Measurements from ENCODE around the gene SLC36A2.

The SLC36A2 gene

DNA sequence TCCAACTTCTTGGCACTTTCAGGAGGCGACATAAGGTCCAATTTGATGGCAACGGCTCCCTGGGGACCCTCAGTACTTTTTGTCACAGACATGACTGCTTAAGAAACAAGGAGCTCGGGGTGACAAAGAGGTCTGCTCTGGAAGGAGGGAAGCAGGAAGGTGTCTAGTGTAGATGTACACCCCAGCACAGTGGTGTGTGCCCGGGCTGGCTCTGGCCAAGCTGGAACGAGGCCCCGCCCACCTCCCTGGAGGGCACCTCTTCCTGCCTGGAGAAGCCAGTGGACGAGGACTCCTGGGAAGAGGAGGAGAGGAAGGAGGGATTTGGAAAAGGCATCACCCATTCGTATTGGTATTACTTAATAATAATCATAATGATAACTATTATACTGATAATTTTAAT lies at the start of gene SLC36A2:
SLC36A2 (minus strand) TSS at position 191 of the 400 bp plus-strand sequence; CDS start at position 92, 99 bp downstream.
- no peak for TF ChIP-seq CTCF (conservative IDR thresholded peaks at IDR 0.05; ENCODE audit: low read depth, low read length)
- no peak within 1 kb of the TSS for H3K4me3 ChIP-seq (ENCODE audit: low read length)
- DNase-seq (ENCODE audit: low read depth): no peak

DNA sequence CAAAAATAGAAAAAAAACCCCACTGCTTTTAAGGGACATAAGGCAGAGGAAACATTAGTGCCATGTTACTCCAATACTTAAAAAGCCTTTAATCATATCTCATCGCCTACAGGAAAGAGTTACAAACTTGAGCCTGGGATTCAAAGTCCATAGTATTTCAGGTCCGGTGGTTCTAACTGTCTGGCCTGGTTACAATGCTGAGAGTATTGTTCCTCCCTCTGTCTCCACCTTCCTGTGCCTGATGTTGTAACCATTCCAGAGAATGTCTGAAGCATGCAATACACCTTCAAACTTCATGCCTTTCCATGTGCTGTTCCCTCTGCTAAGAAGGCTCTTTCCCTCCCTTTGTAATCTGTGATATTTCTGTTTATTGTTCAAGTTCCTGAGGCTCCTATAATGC lies 41.6 kb upstream of the SLC36A2 start:
- TF ChIP-seq CTCF (conservative IDR thresholded peaks at IDR 0.05; ENCODE audit: low read depth, low read length): no peak
- DNase-seq (ENCODE audit: low read depth): no peak

GRCh38 chr5:151384106-151384505 lies 36.7 kb upstream of the SLC36A2 start:
- DNase-seq (ENCODE audit: low read depth): no peak
- no peak overlapping the region for H3K4me3 ChIP-seq (ENCODE audit: low read length)

More for the DNA sequence above, 41.6 kb upstream of the SLC36A2 start:
- no peak overlapping the region for H3K4me3 ChIP-seq (ENCODE audit: low read length)

GRCh38 chr5:151383011-151383410 lies 35.7 kb upstream of the SLC36A2 start:
- no peak for TF ChIP-seq CTCF (conservative IDR thresholded peaks at IDR 0.05; ENCODE audit: low read depth, low read length)
- no peak for DNase-seq (ENCODE audit: low read depth)
- no peak overlapping the region for H3K4me3 ChIP-seq (ENCODE audit: low read length)

More at GRCh38 chr5:151384106-151384505, 36.7 kb upstream of the SLC36A2 start:
- TF ChIP-seq CTCF (conservative IDR thresholded peaks at IDR 0.05; ENCODE audit: low read depth, low read length): no peak

- DNase-seq (ENCODE audit: low read depth): no peak
- TF ChIP-seq CTCF (conservative IDR thresholded peaks at IDR 0.05; ENCODE audit: low read depth, low read length): no peak
- H3K4me3 ChIP-seq (ENCODE audit: low read length): no peak overlapping the region
Observed at GRCh38 chr5:151382576-151382975, 35.2 kb upstream of the SLC36A2 start.

GRCh38 chr5:151381899-151382298 lies 34.5 kb upstream of the SLC36A2 start:
- H3K4me3 ChIP-seq (ENCODE audit: low read length): no peak overlapping the region
- no peak for TF ChIP-seq CTCF (conservative IDR thresholded peaks at IDR 0.05; ENCODE audit: low read depth, low read length)
- no peak for DNase-seq (ENCODE audit: low read depth)

- H3K4me3 ChIP-seq (ENCODE audit: low read length): no peak overlapping the region
- TF ChIP-seq CTCF (conservative IDR thresholded peaks at IDR 0.05; ENCODE audit: low read depth, low read length): no peak
- DNase-seq (ENCODE audit: low read depth): no peak
Observed at GRCh38 chr5:151378616-151379015, 31.3 kb upstream of the SLC36A2 start.
